Measurements from ENCODE around the gene PAX2. TPM values are rescaled to one million over a fixed set of nuclear protein-coding genes. Genes with fewer than 3 reads are reported as not detected.
"Not testable (repeated sequence)": the region's sequence is repeated elsewhere in the genome, so short reads cannot be mapped to it uniquely, and the experiment has no call there.

Gene PAX2
- total RNA-seq: 1 to 10 TPM; 1.1 to 3.7 TPM
- 1.5 TPM for polyA plus RNA-seq (ENCODE audit: insufficient read depth, low read depth, low replicate concordance)
- long read RNA-seq, donor 1: 0 reads
- long read RNA-seq, donor 2, partial matches to known transcripts: 0 of 1 reads
- long read RNA-seq, donor 2, other reads (novel, unspliced or antisense): 0 of 1 reads

GRCh38 chr10:100744987-100745881, at the start of gene PAX2:
TSS of gene PAX2 (plus strand) at chr10:100745582. CDS start at chr10:100746261, 679 bp downstream.
- no peaks in the 10 kb centered on the region for H3K36me3 ChIP-seq (ENCODE audit: low read depth, missing control alignments)
- no peak within 1 kb of the TSS for H3K27ac ChIP-seq
- no peak for DNase-seq
- WGBS, 2 donors: 2 to 3% methylated on average over 33 to 70 of the region's 75 CpGs
- TF ChIP-seq POLR2A (IDR thresholded peaks at IDR 0.05): no peak
- no peaks in the 10 kb centered on the region for H3K9me3 ChIP-seq
- H3K4me3 ChIP-seq: peak within 1 kb of the TSS in 1 of 2 donors; percentile 2
- intact Hi-C loops (cut with DNase I; ENCODE audit: low total_unique reads): no loop called here
- peaks cover 28% of the 10 kb centered on the region for H3K4me1 ChIP-seq
- no peaks in the 10 kb centered on the region for H3K27me3 ChIP-seq

- H3K27ac ChIP-seq: peak overlapping the region; percentile 39 to 48
- intact Hi-C loops (cut with DNase I; ENCODE audit: low total_unique reads): no loop called here
- 30 to 34% methylated on average over 2 of the region's 2 CpGs for WGBS, 2 donors
Measured at GRCh38 chr10:100696477-100696901, 48.9 kb upstream of the PAX2 start.

DNA sequence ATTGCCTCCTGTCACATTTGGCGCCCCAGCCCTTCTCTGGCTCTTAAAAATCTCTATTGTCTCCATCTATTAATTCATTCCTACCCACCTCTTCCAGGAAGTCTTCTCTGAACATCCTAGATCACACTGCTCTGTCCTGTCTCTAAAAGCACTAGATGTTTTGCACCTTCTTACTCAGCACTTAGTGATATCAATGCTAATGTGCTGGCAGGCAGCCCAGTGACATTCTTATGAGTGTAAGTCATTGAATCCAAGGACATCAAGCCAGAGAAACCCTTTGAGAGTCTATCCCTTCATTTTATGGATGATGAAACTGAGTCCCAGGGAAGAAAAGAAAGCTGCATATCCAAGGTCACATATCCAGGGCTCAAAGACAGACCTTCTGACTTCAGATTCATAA, 48.3 kb upstream of the PAX2 start:
- intact Hi-C loops (cut with DNase I; ENCODE audit: low total_unique reads): no loop called here
- DNase-seq: peak; percentile 93
- no peaks in the 10 kb centered on the region for H3K27me3 ChIP-seq

More at GRCh38 chr10:100696477-100696901, 48.9 kb upstream of the PAX2 start:
- no peaks in the 10 kb centered on the region for H3K36me3 ChIP-seq (ENCODE audit: low read depth, missing control alignments)
- H3K27me3 ChIP-seq: no peaks in the 10 kb centered on the region
- no peaks in the 10 kb centered on the region for H3K9me3 ChIP-seq
- peak; percentile 40 for DNase-seq
- H3K4me3 ChIP-seq: no peak overlapping the region
- TF ChIP-seq, protein P1, sequence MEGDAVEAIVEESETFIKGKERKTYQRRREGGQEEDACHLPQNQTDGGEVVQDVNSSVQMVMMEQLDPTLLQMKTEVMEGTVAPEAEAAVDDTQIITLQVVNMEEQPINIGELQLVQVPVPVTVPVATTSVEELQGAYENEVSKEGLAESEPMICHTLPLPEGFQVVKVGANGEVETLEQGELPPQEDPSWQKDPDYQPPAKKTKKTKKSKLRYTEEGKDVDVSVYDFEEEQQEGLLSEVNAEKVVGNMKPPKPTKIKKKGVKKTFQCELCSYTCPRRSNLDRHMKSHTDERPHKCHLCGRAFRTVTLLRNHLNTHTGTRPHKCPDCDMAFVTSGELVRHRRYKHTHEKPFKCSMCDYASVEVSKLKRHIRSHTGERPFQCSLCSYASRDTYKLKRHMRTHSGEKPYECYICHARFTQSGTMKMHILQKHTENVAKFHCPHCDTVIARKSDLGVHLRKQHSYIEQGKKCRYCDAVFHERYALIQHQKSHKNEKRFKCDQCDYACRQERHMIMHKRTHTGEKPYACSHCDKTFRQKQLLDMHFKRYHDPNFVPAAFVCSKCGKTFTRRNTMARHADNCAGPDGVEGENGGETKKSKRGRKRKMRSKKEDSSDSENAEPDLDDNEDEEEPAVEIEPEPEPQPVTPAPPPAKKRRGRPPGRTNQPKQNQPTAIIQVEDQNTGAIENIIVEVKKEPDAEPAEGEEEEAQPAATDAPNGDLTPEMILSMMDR (IDR thresholded peaks at IDR 0.05): peak in 1 of 3 experiments; percentile 18
- TF ChIP-seq POLR2A (IDR thresholded peaks at IDR 0.05): no peak
- no peaks in the 10 kb centered on the region for H3K4me1 ChIP-seq

DNA sequence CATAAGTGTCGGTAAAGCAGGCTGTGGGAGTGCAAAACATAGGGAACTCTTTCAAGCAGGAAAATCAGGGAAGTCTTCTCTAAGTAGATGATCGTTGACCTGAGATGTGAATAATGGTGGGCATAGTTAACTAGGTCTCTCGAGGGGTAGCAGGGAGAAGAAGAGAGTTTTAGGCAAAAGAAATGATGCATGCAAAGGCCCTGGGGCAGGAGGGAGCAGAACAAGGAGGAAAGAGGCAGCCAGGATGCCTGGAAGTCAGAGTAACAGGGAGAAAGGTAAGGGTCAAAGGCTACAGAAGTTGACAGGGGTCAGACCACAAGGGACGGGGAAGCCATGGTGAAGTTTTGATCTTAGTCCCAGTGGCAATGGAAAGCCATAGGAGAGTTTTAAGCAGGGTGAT, 47.8 kb upstream of the PAX2 start:
- no peak for TF ChIP-seq POLR2A (IDR thresholded peaks at IDR 0.05)
- TF ChIP-seq, protein P1 (IDR thresholded peaks at IDR 0.05): no peak
- intact Hi-C loops (cut with DNase I; ENCODE audit: low total_unique reads): no loop called here
- Histone ChIP-seq H3K27me3 (no peaks in the 10 kb centered on the region), H3K9me3 (no peaks in the 10 kb centered on the region), H3K4me1 (no peaks in the 10 kb centered on the region), H3K36me3 (ENCODE audit: low read depth, missing control alignments) (no peaks in the 10 kb centered on the region), H3K27ac (peak overlapping the region in 1 of 2 donors; percentile 48), H3K4me3 (no peak overlapping the region)
- 62 to 72% methylated on average over 4 of the region's 4 CpGs for WGBS, 2 donors
- DNase-seq: no peak

More for the DNA sequence above, 48.3 kb upstream of the PAX2 start:
- H3K9me3 ChIP-seq: no peaks in the 10 kb centered on the region
- H3K36me3 ChIP-seq (ENCODE audit: low read depth, missing control alignments): no peaks in the 10 kb centered on the region
- WGBS, 2 donors: 78 to 82% methylated on average over 1 of the region's 1 CpG
- TF ChIP-seq POLR2A (IDR thresholded peaks at IDR 0.05): no peak
- TF ChIP-seq, protein P1 (IDR thresholded peaks at IDR 0.05): no peak
- no peaks in the 10 kb centered on the region for H3K4me1 ChIP-seq
- H3K27ac ChIP-seq: peak overlapping the region; percentile 39 to 48
- H3K4me3 ChIP-seq: no peak overlapping the region

- H3K9me3 ChIP-seq; intact Hi-C loops (cut with DNase I; ENCODE audit: low total_unique reads); H3K4me3 ChIP-seq; H3K4me1 ChIP-seq; DNase-seq; H3K36me3 ChIP-seq (ENCODE audit: low read depth, missing control alignments); H3K27me3 ChIP-seq; H3K27ac ChIP-seq: not testable (repeated sequence)
- WGBS, 2 donors: 83 to 100% methylated on average over 1 to 2 of the region's 2 CpGs
Measured at GRCh38 chr10:100701704-100702103, 43.7 kb upstream of the PAX2 start.

Measured in testis (tissue), 5 donors.